GM18499 (cell line): ENCODE measurements around the gene ACBD3.

Experiments used
- ATAC-seq: cut with Tn5 transposase; IDR thresholded peaks from one replicate; pipeline ENCODE4 v1.9.1; 2021; ENCODE audit warnings: moderate number of reproducible peaks; ENCODE audit not compliant: insufficient read depth, unreplicated experiment

Gene ACBD3

GRCh38 chr1:226135709-226136108 is 50.8 kb downstream of the ACBD3 start:
- no peak for ATAC-seq

DNA sequence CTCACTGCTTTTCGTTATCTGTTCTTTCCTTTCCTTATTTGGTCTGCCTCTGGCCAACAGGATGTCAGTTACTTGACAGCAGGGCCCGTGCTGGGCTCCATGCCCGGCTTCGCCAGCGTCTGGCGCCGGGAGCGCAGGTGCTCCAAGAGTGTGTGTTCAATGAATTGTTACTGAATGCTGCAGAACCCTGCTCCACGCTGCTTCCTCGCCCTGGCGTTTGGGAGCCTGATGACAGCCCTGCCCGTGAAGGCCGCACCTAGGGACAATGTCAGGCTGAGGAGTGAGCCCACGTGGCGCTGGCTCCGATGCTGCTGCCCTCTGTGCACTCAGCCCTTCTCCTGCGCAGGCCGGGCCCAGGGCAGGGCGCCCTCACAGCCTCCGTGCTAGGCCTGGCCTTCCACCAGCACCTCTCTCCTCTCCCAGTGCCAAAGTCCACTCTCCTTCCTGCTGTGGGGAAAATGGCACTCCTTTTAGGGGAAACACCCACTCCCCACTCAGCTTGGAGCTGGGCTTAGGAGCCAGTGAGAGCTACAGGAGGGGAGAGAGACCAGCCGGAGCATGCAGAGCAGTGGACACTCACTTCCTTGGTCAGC is 51.4 kb downstream of the ACBD3 start:
- no peak for ATAC-seq

- ATAC-seq, result no peak
These were observed 52.1 kb downstream of the ACBD3 start for GRCh38 chr1:226134170-226135058.

DNA sequence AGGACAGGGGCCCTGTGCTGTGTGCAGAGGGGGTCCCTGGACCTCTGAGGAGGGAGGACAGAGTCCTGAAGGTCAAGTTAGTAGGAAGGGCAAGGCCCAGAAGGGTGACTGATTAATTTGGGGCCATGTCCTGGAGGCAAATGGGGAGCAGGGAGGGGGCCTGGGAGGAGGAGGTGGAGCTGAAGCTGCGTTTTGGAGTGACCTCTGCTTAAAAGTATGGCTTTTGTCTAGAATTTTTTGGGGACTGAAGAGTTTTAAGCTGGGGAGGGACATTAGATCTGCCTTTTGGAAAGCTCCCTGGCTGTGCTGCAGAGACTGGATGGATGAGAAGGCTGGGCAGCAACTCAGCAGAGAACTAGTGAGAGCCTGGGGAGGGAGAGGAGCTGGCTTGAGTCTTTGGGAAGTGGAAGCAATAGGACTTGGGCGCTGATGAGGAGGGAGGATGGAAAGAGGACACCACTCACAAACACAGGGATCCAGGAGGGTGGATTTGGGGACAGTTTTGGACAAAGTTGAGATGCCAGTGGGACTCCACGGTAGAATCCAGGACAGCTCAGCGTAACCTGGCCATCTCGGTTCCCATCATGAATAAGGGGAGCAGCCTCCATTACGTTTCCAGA is 52.9 kb downstream of the ACBD3 start:
- ATAC-seq, result no peak

DNA sequence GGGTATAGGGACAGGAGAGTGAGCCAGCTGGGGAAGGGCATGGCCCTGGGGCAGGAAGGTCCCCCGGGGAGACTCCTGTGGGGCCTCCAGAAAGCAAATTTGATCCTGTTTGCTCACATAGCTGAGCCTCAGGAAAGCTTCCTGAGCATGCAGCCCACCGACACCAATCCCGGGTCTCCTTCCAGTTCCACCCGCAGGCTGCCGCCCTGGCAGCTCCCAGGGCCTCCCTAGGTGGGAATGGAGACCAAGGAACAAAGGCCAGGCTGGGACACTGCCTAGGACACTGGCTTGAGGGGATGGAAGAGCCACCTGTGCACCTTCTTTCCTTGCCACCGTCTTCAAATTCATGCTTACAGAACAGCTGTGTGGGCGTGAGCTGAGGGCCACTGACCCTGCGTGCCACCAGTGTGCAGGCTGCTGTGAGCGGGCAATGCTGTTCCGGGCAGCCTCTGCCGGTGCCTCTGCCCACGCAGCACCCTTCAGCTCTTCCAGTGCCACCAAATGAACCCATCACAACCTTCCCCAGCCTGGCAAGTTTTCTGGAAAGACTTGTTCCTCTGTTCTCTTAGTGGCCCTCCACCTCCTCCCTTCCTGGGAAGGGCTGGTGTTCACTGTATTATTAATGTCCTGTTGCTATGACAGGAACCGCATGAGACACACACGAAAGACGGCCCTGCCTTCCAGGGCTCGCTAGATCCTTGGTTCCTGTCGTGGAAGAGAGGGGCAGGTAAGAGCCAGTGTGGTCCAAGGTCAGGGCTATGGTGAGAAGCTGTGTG is 53.6 kb downstream of the ACBD3 start:
- ATAC-seq, result no peak

- ATAC-seq, result no peak
These were observed 54.9 kb downstream of the ACBD3 start for GRCh38 chr1:226131639-226132038.

- ATAC-seq, result no peak
These were observed 57.3 kb downstream of the ACBD3 start for GRCh38 chr1:226129230-226129629.

GRCh38 chr1:226128487-226129075 is 58.0 kb downstream of the ACBD3 start:
- no peak for ATAC-seq

DNA sequence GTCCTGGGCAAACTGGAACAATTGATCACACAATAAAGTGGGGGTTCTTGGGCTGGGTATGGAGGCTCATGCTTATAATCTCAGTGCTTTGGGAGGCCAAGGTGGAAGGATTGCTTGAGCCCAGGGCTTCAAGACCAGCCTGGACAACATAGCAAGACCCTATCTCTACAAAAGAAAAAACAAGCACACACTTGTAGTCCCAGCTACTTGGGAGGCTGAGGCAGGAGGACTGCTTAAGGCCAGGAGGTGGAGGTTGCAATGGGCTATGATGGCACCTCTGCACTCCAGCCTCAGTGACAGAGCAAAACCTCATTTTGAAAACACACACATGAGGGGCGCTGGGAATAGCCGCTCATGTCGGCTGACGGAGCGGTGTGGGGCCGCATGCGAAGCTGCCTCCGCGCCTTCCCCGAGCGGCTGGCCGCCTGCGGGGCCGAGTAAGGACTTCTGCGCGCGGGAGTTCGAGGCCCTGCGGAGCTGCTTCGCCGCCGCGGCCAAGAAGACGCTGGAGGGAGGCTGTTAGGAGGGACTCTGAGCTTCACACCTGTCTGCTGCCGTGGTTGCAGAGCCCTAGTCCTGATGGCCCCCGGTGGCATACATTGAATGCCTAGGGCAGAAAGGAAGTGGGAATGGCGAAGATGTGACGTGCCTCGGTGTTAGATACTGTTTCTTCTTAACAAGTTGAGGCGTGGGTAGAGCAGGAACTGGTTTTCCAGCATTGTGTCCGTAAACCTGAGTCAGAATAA is 59.5 kb downstream of the ACBD3 start:
- no peak for ATAC-seq

DNA sequence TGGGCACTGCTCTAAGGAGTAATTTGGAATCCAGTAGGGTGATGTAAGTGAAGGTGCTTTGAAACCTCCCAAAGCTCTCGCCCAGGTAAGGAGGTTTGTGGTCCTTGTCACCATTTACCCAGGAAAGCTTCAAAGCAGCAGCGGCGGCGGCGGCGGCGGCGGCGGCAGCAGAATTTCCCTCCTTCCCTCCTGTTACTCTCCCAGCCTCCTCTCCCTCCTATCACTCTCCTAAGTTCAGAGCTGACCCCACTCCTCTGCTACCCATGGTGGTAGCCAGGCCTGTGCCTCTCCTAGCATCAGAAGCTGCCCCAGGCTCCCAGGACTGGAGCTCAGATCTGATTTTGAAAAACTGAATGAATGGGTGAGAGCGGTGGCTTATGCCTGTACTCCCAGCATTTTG is 60.7 kb downstream of the ACBD3 start:
- ATAC-seq, result no peak

DNA sequence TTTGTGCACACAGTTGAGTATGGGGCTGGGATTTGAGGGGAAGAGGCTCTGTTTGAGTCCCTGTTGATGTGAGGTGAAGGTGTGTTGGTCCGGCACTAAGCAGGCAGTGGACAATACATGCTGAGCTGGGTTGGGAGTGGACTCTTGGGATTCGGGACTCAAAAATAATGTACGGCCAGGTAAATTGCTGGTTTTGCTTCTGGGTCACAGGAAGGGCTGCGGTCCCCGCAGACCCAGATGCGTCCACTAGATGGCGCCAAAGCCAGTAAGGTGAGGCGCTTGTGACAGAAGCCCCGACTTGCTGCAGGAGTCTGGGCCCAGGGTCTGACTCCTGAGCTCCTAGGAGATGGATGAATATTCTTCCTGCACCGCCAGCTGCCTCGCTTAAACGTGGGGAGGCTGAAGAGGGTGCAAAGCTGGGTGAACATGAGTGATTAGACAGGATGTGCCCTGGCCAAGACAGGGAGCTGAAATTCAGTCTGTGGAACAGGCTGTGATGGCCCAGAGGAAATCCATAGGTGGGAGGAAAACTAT is 61.4 kb downstream of the ACBD3 start:
- no peak for ATAC-seq

DNA sequence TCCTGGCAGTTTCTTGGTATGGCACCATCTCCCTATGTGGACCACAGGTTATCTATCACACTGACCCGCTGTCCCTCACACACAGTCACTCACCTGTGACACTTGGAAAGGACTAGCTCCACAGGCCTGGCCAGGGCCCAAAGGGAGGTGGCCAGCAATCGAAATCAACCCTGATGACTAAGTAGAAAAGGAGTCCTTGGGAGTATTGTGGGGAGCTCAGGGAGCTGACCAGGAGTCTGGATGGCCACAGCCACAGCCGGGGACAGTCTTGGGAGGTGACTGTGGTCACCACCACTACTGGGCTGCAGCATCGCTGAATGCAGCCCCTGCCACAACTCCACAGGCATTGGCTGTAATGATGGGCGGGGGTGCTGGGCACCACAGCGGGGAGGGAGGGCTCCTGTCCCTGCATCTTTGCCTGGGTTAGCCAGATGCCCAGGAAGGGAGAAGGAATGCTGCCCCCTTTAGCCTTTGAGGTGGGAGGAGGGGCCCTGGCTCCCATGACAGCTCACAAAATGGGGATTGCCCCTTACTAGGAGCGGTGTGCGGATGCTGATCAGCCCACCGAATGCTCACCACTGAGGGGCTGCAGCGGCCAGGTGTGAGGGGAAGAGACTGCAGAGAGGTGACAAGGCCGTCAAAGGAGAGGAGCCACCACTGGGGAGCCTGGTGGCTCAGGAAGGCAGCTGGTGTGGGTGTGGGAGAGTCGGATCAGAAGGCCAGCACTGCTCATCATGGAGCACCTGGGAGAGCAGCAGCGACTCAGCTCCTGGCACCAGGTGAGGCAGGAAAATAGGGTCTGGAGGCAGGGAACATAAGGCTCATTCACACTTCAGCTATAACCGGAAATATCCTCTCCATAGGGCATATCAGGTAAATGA is 62.7 kb downstream of the ACBD3 start:
- no peak for ATAC-seq

DNA sequence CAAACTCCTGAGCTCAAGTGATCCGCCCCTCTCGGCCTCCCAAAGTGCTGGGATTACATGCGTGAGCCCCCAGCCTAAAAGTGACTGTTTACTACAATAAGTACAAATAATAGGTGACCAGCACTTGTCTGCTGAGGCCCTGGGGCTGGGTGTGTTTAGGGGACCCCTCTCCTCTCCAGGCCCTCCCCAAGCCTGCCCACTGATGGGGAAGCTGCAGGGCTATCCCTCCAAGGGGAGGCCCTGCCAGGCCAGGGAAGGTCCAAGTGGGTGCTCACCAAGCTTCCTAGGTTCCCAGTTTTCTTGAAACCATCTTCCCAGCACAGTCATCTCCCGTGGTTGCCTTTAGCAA is 63.4 kb downstream of the ACBD3 start:
- no peak for ATAC-seq

DNA sequence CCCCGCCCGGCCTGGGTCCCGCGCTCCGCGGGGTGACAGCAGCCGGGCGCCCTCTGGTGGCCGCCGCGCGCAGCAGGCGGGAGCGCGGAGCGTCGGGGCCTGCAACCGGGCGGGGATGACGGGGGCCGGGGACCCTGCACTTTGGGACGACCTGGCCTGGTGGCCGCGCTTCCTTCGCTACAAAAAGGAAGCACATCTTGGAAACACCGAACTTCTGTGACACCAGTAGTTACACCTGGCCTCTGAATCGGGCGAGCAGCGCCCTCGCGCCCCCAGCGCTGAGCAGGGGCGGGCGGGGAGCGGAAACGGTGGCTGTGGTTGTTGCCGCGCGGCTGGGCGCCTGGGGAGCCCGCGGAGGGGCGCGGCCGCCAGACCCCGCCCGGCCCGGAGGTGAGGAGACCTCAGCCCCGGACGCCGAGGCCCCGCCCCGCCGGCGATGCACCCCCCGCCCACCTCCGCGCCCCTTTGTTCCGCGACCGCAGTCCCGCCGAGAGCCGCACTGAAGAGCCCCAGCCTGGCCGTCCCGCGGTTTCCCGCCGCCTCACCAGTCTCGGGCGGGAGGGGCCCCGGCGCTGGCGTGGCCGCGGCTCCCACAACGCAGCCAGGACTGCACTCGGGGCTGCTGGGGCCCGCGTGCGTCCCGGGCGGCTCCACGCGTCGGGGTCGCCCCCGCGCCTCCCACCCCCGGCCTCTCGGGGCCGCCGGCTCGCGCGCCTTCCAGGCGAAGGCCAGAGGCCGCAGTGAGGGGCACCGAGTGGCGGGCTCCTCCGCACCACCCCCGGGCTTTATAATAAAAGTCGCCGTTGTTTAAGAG is 64.7 kb downstream of the ACBD3 start:
- ATAC-seq, result peak; percentile 25

DNA sequence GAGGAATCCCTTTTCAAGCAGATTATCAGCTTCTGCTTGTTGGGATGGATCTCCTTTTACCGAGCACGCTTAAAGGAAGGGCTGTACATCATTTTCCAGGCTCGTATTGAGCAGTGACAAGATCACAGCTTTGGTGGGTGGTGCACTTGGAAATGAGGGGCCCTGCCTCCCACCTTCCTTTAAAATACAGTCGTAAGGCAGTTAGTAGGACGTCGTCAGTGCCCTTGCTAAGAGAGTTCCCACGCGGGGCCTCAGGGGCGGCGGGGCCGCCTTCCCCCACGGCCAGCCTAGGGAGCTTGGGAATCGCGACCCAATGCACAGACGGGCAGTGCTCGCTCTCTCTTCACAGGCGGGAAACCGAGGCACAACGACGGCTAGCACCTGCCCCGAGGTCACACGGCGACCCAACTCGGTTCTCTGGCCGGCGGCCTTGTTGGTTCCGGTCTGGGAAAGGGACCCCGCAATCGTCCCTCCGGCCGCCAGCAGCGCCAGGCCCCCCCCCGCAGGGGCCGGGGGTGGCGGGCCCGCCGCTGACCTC is 65.4 kb downstream of the ACBD3 start:
- ATAC-seq, result no peak

DNA sequence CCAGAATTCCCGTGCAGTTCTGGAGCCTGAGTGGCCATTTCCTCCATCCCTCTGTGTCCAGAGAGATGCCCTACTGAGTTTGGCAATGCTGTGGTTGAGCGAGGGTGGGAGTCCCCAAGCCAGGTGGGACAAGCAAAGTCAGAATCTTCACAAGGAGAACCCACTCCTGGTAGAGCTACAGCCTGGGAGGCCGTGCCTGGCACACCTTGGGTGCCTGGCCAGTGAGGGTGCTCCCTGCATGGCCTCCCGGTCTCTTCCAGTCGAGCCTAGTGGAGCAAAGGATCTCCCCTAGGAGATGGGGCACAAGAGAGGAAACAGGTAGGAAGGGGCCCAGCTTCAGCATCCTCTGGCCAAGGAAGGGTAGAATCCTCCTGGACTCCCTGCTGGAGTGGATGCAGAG is 66.1 kb downstream of the ACBD3 start:
- no peak for ATAC-seq

DNA sequence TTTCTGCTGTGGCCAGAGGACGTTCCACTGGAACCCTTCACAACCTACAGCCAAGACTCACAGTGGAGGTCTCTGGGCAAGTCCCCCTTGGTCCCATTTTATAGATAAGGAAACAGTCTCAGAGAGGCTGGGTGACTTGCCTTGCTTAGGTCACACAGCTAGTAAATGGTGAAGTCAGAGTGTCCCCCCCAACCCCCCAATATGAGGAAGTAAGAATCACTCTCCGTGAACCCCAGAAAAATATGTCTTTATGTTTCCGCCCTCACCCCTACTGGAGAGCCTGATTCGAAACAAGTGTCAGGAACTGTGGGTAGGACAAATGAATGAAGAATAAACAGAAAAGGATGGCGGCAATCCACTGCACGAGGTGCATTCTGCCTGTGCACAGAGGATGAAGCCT is 67.4 kb downstream of the ACBD3 start:
- no peak for ATAC-seq

DNA sequence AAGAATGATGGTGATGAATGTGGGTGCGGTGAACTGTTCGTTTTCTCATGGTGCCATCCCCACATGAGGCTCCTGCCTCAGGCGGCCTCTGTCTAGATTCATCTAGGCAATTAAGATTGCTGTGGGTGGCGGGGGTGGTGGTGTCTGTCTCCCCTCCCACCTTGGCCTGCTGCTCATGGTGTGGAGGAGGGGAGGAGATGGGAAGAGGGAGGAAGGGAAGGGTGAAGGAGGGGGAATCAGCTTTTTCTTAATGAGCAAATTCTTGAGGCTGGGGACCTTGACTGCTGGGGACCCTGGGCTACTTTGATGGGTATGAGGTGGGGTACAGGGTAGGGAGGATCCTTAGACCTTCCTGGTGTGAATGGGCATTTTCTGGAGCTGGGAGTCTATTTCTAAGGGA is 68.2 kb downstream of the ACBD3 start:
- no peak for ATAC-seq
